ENCODE measurements around the gene UBAP2L. TPM values are rescaled to one million over a fixed set of nuclear protein-coding genes. Genes with fewer than 3 reads are reported as not detected.

Gene UBAP2L
- total and polyA plus RNA-seq, 10 of the 15 experiments (the other 5 are each of a cell fraction or from before 2014, with no cell fraction given): 49.9 to 198 (median 152) TPM

DNA sequence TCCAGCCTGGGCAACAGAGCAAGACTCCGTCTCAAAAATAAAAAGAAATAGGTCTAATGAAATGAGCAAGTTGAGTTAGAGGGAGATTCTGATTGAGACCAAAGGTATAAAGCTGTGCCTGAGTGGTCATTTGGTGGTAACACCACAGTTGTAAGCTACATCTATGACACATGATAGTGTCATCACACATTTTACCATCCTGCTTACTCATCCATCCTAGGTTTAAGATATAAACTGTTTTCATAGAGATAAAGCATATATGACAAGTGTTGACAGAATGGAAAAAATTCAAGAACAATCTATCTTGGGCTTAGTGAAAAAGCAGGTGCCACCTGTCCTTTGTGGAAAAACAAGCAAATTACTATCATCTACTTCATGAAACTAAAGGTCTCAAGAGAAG lies 7.5 kb upstream of the UBAP2L start:
- no TSS peak for BruUV-seq (replicated peaks)
- ATAC-seq (no peak), DNase-seq (ENCODE audit: low read depth, low spot score) (no peak), FAIRE-seq (no peak)
- Histone ChIP-seq H3K4me3 (no peak overlapping the region), H3K9ac (ENCODE audit: control insufficient read depth, insufficient read depth, low read length) (no peak overlapping the region), H3K4me1 (ENCODE audit: control insufficient read depth, insufficient read depth, low read length) (peaks cover 7% of the 10 kb centered on the region), H3K27me3 (replicated peaks in 1 of 2; ENCODE audit: control insufficient read depth in 2 of 2, insufficient read depth in 2 of 2, low read length in 1 of 2) (no peaks in the 10 kb centered on the region), H3K36me3 (ENCODE audit: control insufficient read depth in 2 of 2, insufficient read depth in 2 of 2, low read length in 1 of 2) (peaks cover 6 to 29% of the 10 kb centered on the region in 2 experiments), H3K79me2 (ENCODE audit: control insufficient read depth, insufficient read depth, low read length) (peaks cover 16% of the 10 kb centered on the region), H2AFZ (ENCODE audit: control insufficient read depth, low read depth, low read length) (no peak overlapping the region), H3K4me2 (ENCODE audit: control insufficient read depth, insufficient read depth) (no peak overlapping the region), H3K27ac (ENCODE audit: control insufficient read depth, insufficient read depth) (no peak overlapping the region), H3K9me3 (replicated peaks; ENCODE audit: control insufficient read depth, insufficient read depth, low read length) (no peaks in the 10 kb centered on the region), H4K20me1 (ENCODE audit: control insufficient read depth, insufficient read depth) (no peaks in the 10 kb centered on the region; the same call in 1 of the 2 replicates)
- ChIA-PET POLR2A (interaction anchor here (1.6 kb wide), 1 partner anchor 11 kb away, joined by 5 read pairs; no protein-coding TSS in a partner anchor), SMC1A (ENCODE audit: uncharacterized antibody, unreplicated experiment) (interaction anchor here (1.1 kb wide), 1 partner anchor 14 kb away, joined by 4 read pairs; no protein-coding TSS in a partner anchor), CTCF (interaction anchor here (1.0 to 1.7 kb wide), 3 partner anchors 14 to 54 kb away, joined by 3 to 7 read pairs (median 4); no protein-coding TSS in a partner anchor), RAD21 (ENCODE audit: unreplicated experiment) (no interaction called here)
- 100% methylated on average over 1 of the region's 1 CpG for WGBS (ENCODE audit: insufficient coverage, insufficient replicate concordance, low lambda C conversion rate, missing lambda C conversion rate)
- intact Hi-C loops (cut with micrococcal nuclease; ENCODE audit: unreplicated experiment) (no loop called here), in situ Hi-C loops (cut with MboI) (no loop called here)
- TF ChIP-seq PRDM15 (CRISPR knock-in tag; IDR thresholded peaks at IDR 0.05) (no peak), ZBTB40 (IDR thresholded peaks at IDR 0.05; ENCODE audit: borderline replicate concordance) (no peak), ZNF207 (IDR thresholded peaks at IDR 0.05; ENCODE audit: borderline replicate concordance) (no peak), MTA2 (IDR thresholded peaks at IDR 0.05; ENCODE audit: low read depth) (no peak), CHD2 (IDR thresholded peaks at IDR 0.05; ENCODE audit: borderline replicate concordance, low read depth, low read length) (no peak), TBL1XR1 (IDR thresholded peaks at IDR 0.05; ENCODE audit: low read depth, low read length) (no peak), CREB1 (IDR thresholded peaks at IDR 0.05; ENCODE audit: low read depth) (no peak), IRF5 (IDR thresholded peaks at IDR 0.05; ENCODE audit: borderline replicate concordance) (no peak)
- TF ChIP-seq, protein P1, sequence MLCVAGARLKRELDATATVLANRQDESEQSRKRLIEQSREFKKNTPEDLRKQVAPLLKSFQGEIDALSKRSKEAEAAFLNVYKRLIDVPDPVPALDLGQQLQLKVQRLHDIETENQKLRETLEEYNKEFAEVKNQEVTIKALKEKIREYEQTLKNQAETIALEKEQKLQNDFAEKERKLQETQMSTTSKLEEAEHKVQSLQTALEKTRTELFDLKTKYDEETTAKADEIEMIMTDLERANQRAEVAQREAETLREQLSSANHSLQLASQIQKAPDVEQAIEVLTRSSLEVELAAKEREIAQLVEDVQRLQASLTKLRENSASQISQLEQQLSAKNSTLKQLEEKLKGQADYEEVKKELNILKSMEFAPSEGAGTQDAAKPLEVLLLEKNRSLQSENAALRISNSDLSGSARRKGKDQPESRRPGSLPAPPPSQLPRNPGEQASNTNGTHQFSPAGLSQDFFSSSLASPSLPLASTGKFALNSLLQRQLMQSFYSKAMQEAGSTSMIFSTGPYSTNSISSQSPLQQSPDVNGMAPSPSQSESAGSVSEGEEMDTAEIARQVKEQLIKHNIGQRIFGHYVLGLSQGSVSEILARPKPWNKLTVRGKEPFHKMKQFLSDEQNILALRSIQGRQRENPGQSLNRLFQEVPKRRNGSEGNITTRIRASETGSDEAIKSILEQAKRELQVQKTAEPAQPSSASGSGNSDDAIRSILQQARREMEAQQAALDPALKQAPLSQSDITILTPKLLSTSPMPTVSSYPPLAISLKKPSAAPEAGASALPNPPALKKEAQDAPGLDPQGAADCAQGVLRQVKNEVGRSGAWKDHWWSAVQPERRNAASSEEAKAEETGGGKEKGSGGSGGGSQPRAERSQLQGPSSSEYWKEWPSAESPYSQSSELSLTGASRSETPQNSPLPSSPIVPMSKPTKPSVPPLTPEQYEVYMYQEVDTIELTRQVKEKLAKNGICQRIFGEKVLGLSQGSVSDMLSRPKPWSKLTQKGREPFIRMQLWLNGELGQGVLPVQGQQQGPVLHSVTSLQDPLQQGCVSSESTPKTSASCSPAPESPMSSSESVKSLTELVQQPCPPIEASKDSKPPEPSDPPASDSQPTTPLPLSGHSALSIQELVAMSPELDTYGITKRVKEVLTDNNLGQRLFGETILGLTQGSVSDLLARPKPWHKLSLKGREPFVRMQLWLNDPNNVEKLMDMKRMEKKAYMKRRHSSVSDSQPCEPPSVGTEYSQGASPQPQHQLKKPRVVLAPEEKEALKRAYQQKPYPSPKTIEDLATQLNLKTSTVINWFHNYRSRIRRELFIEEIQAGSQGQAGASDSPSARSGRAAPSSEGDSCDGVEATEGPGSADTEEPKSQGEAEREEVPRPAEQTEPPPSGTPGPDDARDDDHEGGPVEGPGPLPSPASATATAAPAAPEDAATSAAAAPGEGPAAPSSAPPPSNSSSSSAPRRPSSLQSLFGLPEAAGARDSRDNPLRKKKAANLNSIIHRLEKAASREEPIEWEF (IDR thresholded peaks at IDR 0.05; ENCODE audit: insufficient replicate concordance, low read depth, low read length): no peak
